Activated CD4-positive, alpha-beta memory T cell treated with anti-CD3 and anti-CD28 coated beads for 36 hours (primary cell): Measurements from ENCODE around the gene CLCN1. TPM values are rescaled to one million over a fixed set of nuclear protein-coding genes. Genes with fewer than 3 reads are reported as not detected.
"Not testable (repeated sequence)": the region's sequence is repeated elsewhere in the genome, so short reads cannot be mapped to it uniquely, and the experiment has no call there.

Source experiments
- CTCF ChIA-PET: fragments of 350-600 bp; sonication (Branson Sonifier 250); formaldehyde crosslinking; loops from one replicate; lab custom pipeline; 2021; ENCODE audit warnings: antibody characterized with exemption, inconsistent platforms; lab: Charles Lee
- POLR2A ChIA-PET: fragments of 350-600 bp; sonication (Branson Sonifier 250); formaldehyde crosslinking; loops from one replicate; lab custom pipeline; 2021; ENCODE audit warnings: antibody characterized with exemption; lab: Charles Lee
- DNase-seq: peaks from one replicate; pipeline ENCODE4 v3.0.0-alpha.2; 2020
- H3K27ac Mint-ChIP-seq: one replicate; pipeline ENCODE4 v1.8.0; 2021; ENCODE audit warnings: mixed read lengths
- H3K27me3 Mint-ChIP-seq: one replicate; pipeline ENCODE4 v1.8.0; 2021; ENCODE audit warnings: mixed read lengths
- H3K36me3 Mint-ChIP-seq: one replicate; pipeline ENCODE4 v1.8.0; 2021; ENCODE audit warnings: mixed read lengths
- H3K4me1 Mint-ChIP-seq: one replicate; pipeline ENCODE4 v1.8.0; 2021; ENCODE audit warnings: low read depth, mixed read lengths
- H3K4me3 Mint-ChIP-seq: one replicate; pipeline ENCODE4 v1.8.0; 2021; ENCODE audit warnings: mild to moderate bottlenecking, mixed read lengths
- H3K9me3 Mint-ChIP-seq: one replicate; pipeline ENCODE4 v1.8.0; 2021; ENCODE audit warnings: mixed read lengths
- intact Hi-C: fragments of 100-400 bp; cut with micrococcal nuclease; formaldehyde crosslinking; loops from one replicate; pipeline ENCODE4 v1.15.1; 2023
- total RNA-seq, 2 experiments: library from RNA; stranded (reverse); gene quantifications; one replicate each; pipeline ENCODE4 v1.2.3, GENCODE V29; 2021

Gene CLCN1
- total RNA-seq, 2 experiments from 2014 or later: 0.17 TPM; not detected in 1

GRCh38 chr7:143387156-143387975 lies 71.5 kb downstream of the CLCN1 start:
- Mint-ChIP-seq H3K27me3 (no peaks in the 10 kb centered on the region), H3K9me3 (no peaks in the 10 kb centered on the region), H3K4me3 (no peak overlapping the region), H3K36me3 (peaks cover 19% of the 10 kb centered on the region), H3K4me1 (peaks cover 16% of the 10 kb centered on the region), H3K27ac (no peak overlapping the region)
- POLR2A ChIA-PET: no interaction called here
- intact Hi-C loops: no loop called here
- CTCF ChIA-PET: interaction anchor here (1.2 kb wide), 1 partner anchor 42 kb away, joined by 4 read pairs; no protein-coding TSS in a partner anchor
- DNase-seq: no peak

DNA sequence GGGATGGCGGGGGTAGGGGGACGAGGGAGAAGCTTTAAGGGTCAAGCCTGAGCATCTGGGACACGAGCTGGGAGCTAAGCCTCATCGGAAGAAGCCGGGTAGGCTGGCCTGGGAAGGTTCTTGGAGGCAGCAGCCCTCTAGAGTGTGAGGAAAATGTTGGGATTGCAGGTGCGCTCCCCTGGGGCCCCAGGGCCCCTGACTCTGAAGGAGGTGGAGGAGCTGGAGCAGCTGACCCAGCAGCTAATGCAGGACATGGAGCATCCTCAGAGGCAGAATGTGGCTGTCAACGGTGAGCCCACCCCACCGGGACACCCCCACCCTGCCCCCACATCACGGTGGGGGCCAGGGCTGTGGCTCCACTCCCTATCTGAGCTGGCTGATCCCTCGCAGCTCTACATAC lies 72.1 kb downstream of the CLCN1 start:
- no peak overlapping the region for H3K4me3 Mint-ChIP-seq
- POLR2A ChIA-PET: no interaction called here
- peaks cover 17% of the 10 kb centered on the region for H3K36me3 Mint-ChIP-seq
- no peak overlapping the region for H3K27ac Mint-ChIP-seq
- H3K9me3 Mint-ChIP-seq: no peaks in the 10 kb centered on the region
- no peaks in the 10 kb centered on the region for H3K27me3 Mint-ChIP-seq
- no peak for DNase-seq
- H3K4me1 Mint-ChIP-seq: peaks cover 16% of the 10 kb centered on the region
- CTCF ChIA-PET: interaction anchor here (1.2 kb wide), 1 partner anchor 42 kb away, joined by 4 read pairs; no protein-coding TSS in a partner anchor
- intact Hi-C loops: no loop called here

- peaks cover 16% of the 10 kb centered on the region for H3K36me3 Mint-ChIP-seq
- POLR2A ChIA-PET: no interaction called here
- no peaks in the 10 kb centered on the region for H3K9me3 Mint-ChIP-seq
- CTCF ChIA-PET: interaction anchor here (1.2 kb wide), 1 partner anchor 43 kb away, joined by 4 read pairs; no protein-coding TSS in a partner anchor
- H3K4me1 Mint-ChIP-seq: peaks cover 16% of the 10 kb centered on the region
- intact Hi-C loops: no loop called here
- H3K27me3 Mint-ChIP-seq: no peaks in the 10 kb centered on the region
- H3K27ac Mint-ChIP-seq: no peak overlapping the region
- no peak overlapping the region for H3K4me3 Mint-ChIP-seq
- DNase-seq: no peak
These were observed 72.7 kb downstream of the CLCN1 start for GRCh38 chr7:143388491-143389101.

GRCh38 chr7:143389316-143390103 lies 73.6 kb downstream of the CLCN1 start:
- intact Hi-C loops: no loop called here
- Mint-ChIP-seq H3K27ac (peak overlapping the region; percentile 64), H3K27me3 (no peaks in the 10 kb centered on the region), H3K4me3 (no peak overlapping the region), H3K4me1 (peaks cover 16% of the 10 kb centered on the region), H3K9me3 (no peaks in the 10 kb centered on the region), H3K36me3 (peaks cover 16% of the 10 kb centered on the region)
- no peak for DNase-seq
- ChIA-PET POLR2A (no interaction called here), CTCF (no interaction called here)

DNA sequence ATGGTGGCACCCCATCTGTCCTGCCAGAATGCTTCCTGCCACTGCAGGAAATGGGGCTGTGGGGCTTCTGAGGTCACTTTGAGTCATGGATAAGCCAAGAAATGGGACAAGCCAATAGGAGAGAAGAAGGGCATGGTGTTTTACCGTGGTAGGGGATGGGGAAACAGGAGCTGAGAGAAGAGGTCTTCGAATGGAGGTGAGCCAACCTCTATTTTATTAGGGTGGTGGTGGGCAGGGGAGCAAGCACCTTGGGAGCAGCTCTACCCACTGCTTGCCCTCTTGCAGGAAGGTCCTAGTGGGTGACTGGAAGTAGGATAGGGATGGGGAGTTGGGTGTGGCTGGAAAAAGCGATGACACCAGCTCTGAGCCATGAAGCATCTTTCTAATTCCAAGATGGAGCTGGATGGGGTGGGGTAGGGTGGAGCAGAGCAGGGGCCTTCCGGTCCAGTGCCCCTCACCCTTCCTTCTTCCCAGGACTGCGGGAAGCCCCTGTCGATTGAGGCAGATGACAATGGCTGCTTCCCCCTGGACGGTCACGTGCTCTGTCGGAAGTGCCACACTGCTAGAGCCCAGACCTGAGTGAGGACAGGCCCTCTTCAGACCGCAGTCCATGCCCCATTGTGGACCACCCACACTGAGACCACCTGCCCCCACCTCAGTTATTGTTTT lies 74.3 kb downstream of the CLCN1 start:
- H3K9me3 Mint-ChIP-seq: no peaks in the 10 kb centered on the region
- H3K27ac Mint-ChIP-seq: peak overlapping the region; percentile 64
- no peak overlapping the region for H3K4me3 Mint-ChIP-seq
- H3K27me3 Mint-ChIP-seq: no peaks in the 10 kb centered on the region
- H3K36me3 Mint-ChIP-seq: peaks cover 16% of the 10 kb centered on the region
- POLR2A ChIA-PET: no interaction called here
- CTCF ChIA-PET: interaction anchor here (1.0 kb wide), 1 partner anchor 91 kb away, joined by 3 read pairs; no protein-coding TSS in a partner anchor
- DNase-seq: no peak
- intact Hi-C loops: no loop called here
- peaks cover 19% of the 10 kb centered on the region for H3K4me1 Mint-ChIP-seq

- Mint-ChIP-seq H3K27me3 (no peaks in the 10 kb centered on the region), H3K36me3 (peaks cover 16% of the 10 kb centered on the region), H3K4me1 (peaks cover 19% of the 10 kb centered on the region), H3K27ac (no peak overlapping the region), H3K4me3 (no peak overlapping the region), H3K9me3 (no peaks in the 10 kb centered on the region)
- ChIA-PET POLR2A (no interaction called here), CTCF (interaction anchor here (1.0 kb wide), 1 partner anchor 92 kb away, joined by 3 read pairs; no protein-coding TSS in a partner anchor)
- intact Hi-C loops: no loop called here
- DNase-seq: no peak
These were observed 74.9 kb downstream of the CLCN1 start for GRCh38 chr7:143390773-143391317.

DNA sequence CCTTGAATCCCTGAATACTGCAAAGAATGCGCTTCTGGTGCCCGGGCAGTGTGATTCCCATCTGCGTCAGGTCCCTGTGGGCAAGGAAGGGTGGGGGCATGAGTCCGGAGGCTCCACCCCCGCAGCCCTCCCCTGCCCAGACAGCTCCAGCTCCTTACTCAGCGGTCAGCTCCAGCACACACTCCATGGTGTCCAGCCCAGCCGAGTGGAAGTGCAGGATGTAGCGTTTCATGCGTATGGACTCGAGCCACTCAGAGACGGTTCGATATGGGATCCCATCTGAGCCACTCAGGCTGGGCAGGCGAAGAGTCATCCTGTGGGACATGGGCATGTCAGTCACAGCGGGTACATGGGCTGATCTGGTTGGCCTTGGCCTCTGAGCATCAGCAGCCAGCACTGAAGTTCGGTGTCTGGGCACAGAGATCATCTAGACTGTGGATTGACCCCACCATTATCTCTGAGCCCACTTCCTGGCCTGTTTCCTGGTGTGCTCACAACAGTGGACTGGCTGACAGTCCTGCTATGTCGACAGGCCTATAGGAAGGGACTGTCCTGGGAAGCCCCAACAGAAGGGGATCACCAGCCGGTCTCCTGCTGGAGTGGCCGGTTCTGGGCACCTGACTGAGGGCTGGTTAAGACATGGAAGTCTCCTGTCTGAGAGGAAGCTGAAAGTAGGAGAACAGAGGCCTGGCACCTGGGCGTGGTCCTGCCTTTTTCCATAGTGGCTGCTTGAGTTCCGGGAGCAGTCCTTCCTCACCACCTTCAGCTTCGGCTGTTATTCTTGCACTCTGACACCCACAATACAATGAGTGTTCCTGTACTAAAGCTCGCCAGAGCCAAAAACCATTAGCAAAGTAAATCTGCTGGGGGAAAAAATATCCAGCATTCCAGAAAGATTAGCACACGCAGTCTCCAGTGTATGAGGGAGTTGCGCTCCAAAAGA lies 75.8 kb downstream of the CLCN1 start:
- Mint-ChIP-seq H3K36me3 (peaks cover 16% of the 10 kb centered on the region), H3K27me3 (no peaks in the 10 kb centered on the region), H3K4me1 (peaks cover 19% of the 10 kb centered on the region), H3K9me3 (no peaks in the 10 kb centered on the region), H3K4me3 (no peak overlapping the region), H3K27ac (peak overlapping the region; percentile 18)
- POLR2A ChIA-PET: interaction anchor here (1.2 kb wide), 1 partner anchor 16 kb away, joined by 3 read pairs; no protein-coding TSS in a partner anchor
- CTCF ChIA-PET: no interaction called here
- no peak for DNase-seq
- intact Hi-C loops: no loop called here

GRCh38 chr7:143392427-143392826 lies 76.5 kb downstream of the CLCN1 start:
- H3K9me3 Mint-ChIP-seq, H3K4me3 Mint-ChIP-seq, H3K27me3 Mint-ChIP-seq, H3K27ac Mint-ChIP-seq, DNase-seq, intact Hi-C loops: not testable (repeated sequence)
- Mint-ChIP-seq H3K4me1 (peaks cover 19% of the 10 kb centered on the region), H3K36me3 (peaks cover 16% of the 10 kb centered on the region)
- POLR2A ChIA-PET: interaction anchor here (1.2 kb wide), 1 partner anchor 15 kb away, joined by 3 read pairs; no protein-coding TSS in a partner anchor
- CTCF ChIA-PET: interaction anchor here (0.8 kb wide), 1 partner anchor 152 kb away, joined by 3 read pairs; no protein-coding TSS in a partner anchor

GRCh38 chr7:143392875-143393266 lies 77.0 kb downstream of the CLCN1 start:
- no peaks in the 10 kb centered on the region for H3K9me3 Mint-ChIP-seq
- DNase-seq: no peak
- ChIA-PET CTCF (interaction anchor here (0.8 to 1.7 kb wide), 2 partner anchors 23 to 153 kb away, joined by 3 to 4 read pairs; no protein-coding TSS in a partner anchor), POLR2A (interaction anchor here (1.2 kb wide), 1 partner anchor 15 kb away, joined by 3 read pairs; no protein-coding TSS in a partner anchor)
- intact Hi-C loops: no loop called here
- H3K27ac Mint-ChIP-seq: no peak overlapping the region
- peaks cover 16% of the 10 kb centered on the region for H3K4me1 Mint-ChIP-seq
- no peak overlapping the region for H3K4me3 Mint-ChIP-seq
- H3K27me3 Mint-ChIP-seq: no peaks in the 10 kb centered on the region
- peaks cover 16% of the 10 kb centered on the region for H3K36me3 Mint-ChIP-seq

- Mint-ChIP-seq H3K27me3 (no peaks in the 10 kb centered on the region), H3K27ac (no peak overlapping the region), H3K9me3 (no peaks in the 10 kb centered on the region), H3K4me3 (no peak overlapping the region), H3K4me1 (peaks cover 16% of the 10 kb centered on the region), H3K36me3 (peaks cover 16% of the 10 kb centered on the region)
- intact Hi-C loops: no loop called here
- DNase-seq: no peak
- POLR2A ChIA-PET: interaction anchor here (1.0 to 1.2 kb wide), 2 partner anchors 10 to 14 kb away, joined by 3 to 5 read pairs; no protein-coding TSS in a partner anchor
- CTCF ChIA-PET: interaction anchor here (0.8 to 1.7 kb wide), 2 partner anchors 22 to 153 kb away, joined by 3 to 4 read pairs; no protein-coding TSS in a partner anchor
These were observed 77.5 kb downstream of the CLCN1 start for GRCh38 chr7:143393267-143394041.
